IMR-90 (cell line): Measurements from ENCODE around the gene DENND10. TPM values are rescaled to one million over a fixed set of nuclear protein-coding genes. Genes with fewer than 3 reads are reported as not detected.

Source experiments
- ATAC-seq: fragments of 200-7000 bp; cut with Tn5 transposase; 2 replicates; pipeline ENCODE4 v1.9.1; 2020; ENCODE audit warnings: low read depth, mild to moderate bottlenecking, moderate library complexity
- BruUV-seq: library from RNA; stranded (reverse); fragments of 400-500 nt; replicated peaks from 2 replicates; lab custom pipeline; 2021; lab: Mats Ljungman, UMichigan
- CTCF ChIA-PET: fragments of 300-600 bp; formaldehyde crosslinking; extraction: SDS; loops from one replicate; lab custom pipeline; 2021; ENCODE audit warnings: antibody characterized with exemption; lab: Yijun Ruan, JAX
- POLR2A ChIA-PET: fragments of 300-600 bp; sonication (Branson Sonifier 250); formaldehyde crosslinking; loops from one replicate; lab custom pipeline; 2022; ENCODE audit warnings: antibody characterized with exemption; ENCODE audit not compliant: unreplicated experiment; lab: Charles Lee
- DNase-seq: peaks from one replicate; pipeline ENCODE4 v3.0.0; 2013
- H2AFZ ChIP-seq: replicated peaks from 2 replicates; pipeline ENCODE3; 2013; ENCODE audit warnings: low read length, mild to moderate bottlenecking; ENCODE audit not compliant: poor library complexity
- H2AK5ac ChIP-seq: 2 replicates; pipeline ENCODE4 v1.6.1; 2013; ENCODE audit warnings: low read depth, low read length, inconsistent platforms
- H2AK9ac ChIP-seq: replicated peaks from 2 replicates; pipeline ENCODE3; 2013; ENCODE audit warnings: mild to moderate bottlenecking, low read depth, low read length, moderate library complexity; ENCODE audit not compliant: poor library complexity
- H2BK120ac ChIP-seq: 2 replicates; pipeline ENCODE4 v1.6.1; 2013; ENCODE audit warnings: low read depth, low read length, inconsistent platforms
- H2BK15ac ChIP-seq: 3 replicates; pipeline ENCODE4 v1.6.1; 2013; ENCODE audit warnings: low read depth, low read length, inconsistent platforms
- H2BK20ac ChIP-seq: 2 replicates; pipeline ENCODE4 v1.6.1; 2013; ENCODE audit warnings: low read depth, mild to moderate bottlenecking, inconsistent platforms, low read length, moderate library complexity
- H2BK5ac ChIP-seq: 2 replicates; pipeline ENCODE4 v1.6.1; 2013; ENCODE audit warnings: mild to moderate bottlenecking, low read depth, low read length, inconsistent platforms; ENCODE audit not compliant: poor library complexity, severe bottlenecking
- H3K14ac ChIP-seq: replicated peaks from 2 replicates; pipeline ENCODE4 v1.6.1; 2013; ENCODE audit warnings: low read depth, low read length, inconsistent platforms
- H3K18ac ChIP-seq: 2 replicates; pipeline ENCODE4 v1.6.1; 2013; ENCODE audit warnings: low read depth, low read length, control low read depth
- H3K23ac ChIP-seq: 2 replicates; pipeline ENCODE4 v1.6.1; 2013; ENCODE audit warnings: low read depth, low read length, inconsistent platforms
- H3K27ac ChIP-seq: 2 replicates; pipeline ENCODE4 v1.5.1; 2013; ENCODE audit warnings: mild to moderate bottlenecking, control low read depth, low read length; ENCODE audit not compliant: insufficient read depth
- H3K27me3 ChIP-seq: 2 replicates; pipeline ENCODE4 v1.6.1; 2013; ENCODE audit warnings: low read length; ENCODE audit not compliant: control insufficient read depth, insufficient read depth
- H3K36me3 ChIP-seq: 2 replicates; pipeline ENCODE4 v1.6.1; 2013; ENCODE audit warnings: low read length, mixed read lengths; ENCODE audit not compliant: control insufficient read depth, insufficient read depth
- H3K4ac ChIP-seq: 2 replicates; pipeline ENCODE4 v1.6.1; 2013; ENCODE audit warnings: low read depth, low read length, inconsistent platforms
- H3K4me1 ChIP-seq: 2 replicates; pipeline ENCODE4 v1.6.1; 2013; ENCODE audit warnings: low read length, mixed read lengths; ENCODE audit not compliant: control insufficient read depth, insufficient read depth
- H3K4me2 ChIP-seq: 2 replicates; pipeline ENCODE4 v1.6.1; 2013; ENCODE audit warnings: low read depth, mild to moderate bottlenecking, control low read depth, low read length, moderate library complexity
- H3K4me3 ChIP-seq: 2 replicates; pipeline ENCODE4 v1.5.1; 2013; ENCODE audit warnings: low read depth, mild to moderate bottlenecking, control low read depth, low read length, moderate library complexity; ENCODE audit not compliant: insufficient read depth
- H3K56ac ChIP-seq: 2 replicates; pipeline ENCODE4 v1.6.1; 2013; ENCODE audit warnings: low read length, inconsistent platforms; ENCODE audit not compliant: insufficient read depth; ENCODE audit errors: extremely low read depth
- H3K79me1 ChIP-seq, 2 experiments: 2 replicates each; pipeline ENCODE4 v1.6.1; 2013; ENCODE audit warnings: low read length in 2 of 2, inconsistent platforms in 1 of 2, low read depth in 1 of 2
- H3K9ac ChIP-seq: 2 replicates; pipeline ENCODE4 v1.6.1; 2013; ENCODE audit warnings: low read depth, low read length, control low read depth
- H3K9me1 ChIP-seq: 2 replicates; pipeline ENCODE4 v1.6.1; 2013; ENCODE audit warnings: low read length, inconsistent platforms; ENCODE audit not compliant: insufficient read depth
- H3K9me3 ChIP-seq: 2 replicates; pipeline ENCODE4 v1.6.1; 2013; ENCODE audit warnings: low read length; ENCODE audit not compliant: control insufficient read depth, insufficient read depth
- H4K20me1 ChIP-seq: 2 replicates; pipeline ENCODE4 v1.6.1; 2013; ENCODE audit warnings: low read length, inconsistent platforms; ENCODE audit not compliant: insufficient read depth
- H4K5ac ChIP-seq: 2 replicates; pipeline ENCODE4 v1.6.1; 2013; ENCODE audit warnings: mild to moderate bottlenecking, low read depth, low read length, control low read depth
- H4K8ac ChIP-seq, 2 experiments: 2 replicates each; pipeline ENCODE4 v1.6.1; 2013; ENCODE audit warnings: low read depth in 2 of 2, low read length in 2 of 2, control low read depth in 1 of 2, inconsistent platforms in 1 of 2
- H4K91ac ChIP-seq: 2 replicates; pipeline ENCODE4 v1.6.1; 2013; ENCODE audit warnings: low read depth, low read length, inconsistent platforms; ENCODE audit not compliant: insufficient read depth
- CEBPB ChIP-seq: IDR thresholded peaks from 2 replicates; pipeline ENCODE4 v1.6.1; 2012; ENCODE audit warnings: low read depth, low read length, improper control_type of control experiment
- CHD1 ChIP-seq: IDR thresholded peaks from 2 replicates; pipeline ENCODE4 v1.6.1; 2012; ENCODE audit warnings: low read depth, low read length, improper control_type of control experiment
- FOS ChIP-seq: fragments of 150-350 bp; IDR thresholded peaks from 2 replicates; pipeline ENCODE4 v1.6.1; 2016; ENCODE audit warnings: low read depth, low read length
- MAFK ChIP-seq: IDR thresholded peaks from 2 replicates; pipeline ENCODE4 v1.6.1; 2012; ENCODE audit warnings: low read depth, low read length, improper control_type of control experiment
- MAZ ChIP-seq: IDR thresholded peaks from 2 replicates; pipeline ENCODE4 v1.6.1; 2012; ENCODE audit warnings: low read depth, mild to moderate bottlenecking, low read length, improper control_type of control experiment, moderate library complexity, borderline replicate concordance
- MXI1 ChIP-seq: IDR thresholded peaks from 2 replicates; pipeline ENCODE4 v1.6.1; 2012; ENCODE audit warnings: low read depth, mild to moderate bottlenecking, low read length, moderate library complexity, borderline replicate concordance
- NFE2L2 ChIP-seq: fragments of 150-350 bp; IDR thresholded peaks from 2 replicates; pipeline ENCODE4 v1.6.1; 2016; ENCODE audit warnings: low read depth, mild to moderate bottlenecking, low read length
- POLR2A ChIP-seq: IDR thresholded peaks from 2 replicates; pipeline ENCODE4 v1.6.1; 2012; ENCODE audit warnings: mild to moderate bottlenecking, low read depth, low read length
- RAD21 ChIP-seq: IDR thresholded peaks from 2 replicates; pipeline ENCODE4 v1.6.1; 2012; ENCODE audit warnings: low read length, improper control_type of control experiment
- RFX5 ChIP-seq: IDR thresholded peaks from 2 replicates; pipeline ENCODE4 v1.8.0; 2012; ENCODE audit warnings: low read depth, mild to moderate bottlenecking, low read length, moderate library complexity
- SMC3 ChIP-seq: fragments of 150-350 bp; IDR thresholded peaks from 2 replicates; pipeline ENCODE4 v1.6.1; 2016; ENCODE audit warnings: low read depth, mild to moderate bottlenecking, antibody characterized with exemption, low read length, moderate library complexity
- WGBS, 2 experiments: methylation state at CpG; one replicate each; pipeline versions ENCODE4 v1.1.5 to v1.1.7; 2013; ENCODE audit warnings: missing lambda C conversion rate in 2 of 2; ENCODE audit not compliant: insufficient read length in 1 of 2; ENCODE audit errors: extremely low coverage in 2 of 2; 5-methylcytosine and 5-hydroxymethylcytosine counted together
- dilution Hi-C: fragments of 300-500 bp; cut with HindIII; formaldehyde crosslinking; loops from one replicate; pipeline ENCODE4 v1.14.3; 2018; ENCODE audit warnings: low sequenced_read_pairs; ENCODE audit not compliant: unreplicated experiment
- in situ Hi-C: fragments of 300-500 bp; cut with MboI; formaldehyde crosslinking; loops from 3 replicates; pipeline ENCODE4 v1.14.3; 2019; ENCODE audit warnings: low sequenced_read_pairs, inconsistent platforms, mixed read lengths
- intact Hi-C: fragments of 100-400 bp; cut with micrococcal nuclease; formaldehyde crosslinking; loops from 2 replicates; pipeline ENCODE4 v1.10.0; 2022
- polyA plus RNA-seq, 3 experiments: library from polyadenylated mRNA; depleted of rRNA; stranded (reverse); fragments of >200 nt; gene quantifications; 2 replicates each; pipeline ENCODE4 v1.2.3, GENCODE V29; 2012; ENCODE audit warnings: low replicate concordance in 1 of 3
- total RNA-seq: library from RNA; depleted of rRNA; stranded (reverse); fragments of >200 nt; gene quantifications from 2 replicates; pipeline ENCODE4 v1.2.3, GENCODE V29; 2012
- TF ChIP-seq, protein P1 (sequence below): conservative IDR thresholded peaks from 2 replicates; pipeline ENCODE4 v1.5.1; 2012; ENCODE audit warnings: mild to moderate bottlenecking, low read depth, low read length, improper control_type of control experiment
- TF ChIP-seq, protein P2 (sequence below): fragments of 150-350 bp; IDR thresholded peaks from 2 replicates; pipeline ENCODE4 v1.6.1; 2017; ENCODE audit warnings: mild to moderate bottlenecking, antibody characterized with exemption, low read length, low read depth

DENND10 gene
- total and polyA plus RNA-seq, 2 of the 4 experiments (the other 2 are of a cell fraction), result 50.9 to 81.4 TPM

GRCh38 chr10:119090968-119091367, 12.9 kb upstream of the DENND10 start (continued):
- TF ChIP-seq FOS (no peak), NFE2L2 (no peak), RAD21 (no peak), MAFK (no peak)

GRCh38 chr10:119095640-119096039, 8.3 kb upstream of the DENND10 start:
- no peak overlapping the region for H2BK20ac ChIP-seq
- no peak overlapping the region for H3K4ac ChIP-seq
- no peaks in the 10 kb centered on the region for H3K27me3 ChIP-seq
- intact Hi-C loops, result no loop called here
- DNase-seq (no peak), ATAC-seq (no peak)
- no peak overlapping the region for H3K18ac ChIP-seq
- H3K9me1 ChIP-seq, result no peaks in the 10 kb centered on the region
- no peak overlapping the region for H3K4me3 ChIP-seq
- no peak overlapping the region for H4K8ac ChIP-seq
- H2BK15ac ChIP-seq, result no peak overlapping the region
- in situ Hi-C loops, result no loop called here
- H4K5ac ChIP-seq, result no peak overlapping the region
- no peak overlapping the region for H2AFZ ChIP-seq
- H2BK5ac ChIP-seq, result no peak overlapping the region
- dilution Hi-C loops, result no loop called here
- H3K9ac ChIP-seq, result no peak overlapping the region
- H2AK9ac ChIP-seq, result no peak overlapping the region
- no peak overlapping the region for H3K14ac ChIP-seq
- peaks cover 4% of the 10 kb centered on the region for H3K4me1 ChIP-seq
- H3K36me3 ChIP-seq, result no peaks in the 10 kb centered on the region
- no peak overlapping the region for H4K91ac ChIP-seq
- no peaks in the 10 kb centered on the region for H4K20me1 ChIP-seq
- no peaks in the 10 kb centered on the region for H3K79me1 ChIP-seq
- H2AK5ac ChIP-seq, result no peak overlapping the region
- no TSS peak for BruUV-seq
- no peak overlapping the region for H3K4me2 ChIP-seq
- H3K23ac ChIP-seq, result no peak overlapping the region
- no peak overlapping the region for H3K56ac ChIP-seq
- CTCF ChIA-PET, result no interaction called here
- no peaks in the 10 kb centered on the region for H3K9me3 ChIP-seq
- POLR2A ChIA-PET, result no interaction called here
- TF ChIP-seq CHD1, result no peak
- TF ChIP-seq MAFK, result no peak
- no peak for TF ChIP-seq CEBPB
- TF ChIP-seq, protein P1, sequence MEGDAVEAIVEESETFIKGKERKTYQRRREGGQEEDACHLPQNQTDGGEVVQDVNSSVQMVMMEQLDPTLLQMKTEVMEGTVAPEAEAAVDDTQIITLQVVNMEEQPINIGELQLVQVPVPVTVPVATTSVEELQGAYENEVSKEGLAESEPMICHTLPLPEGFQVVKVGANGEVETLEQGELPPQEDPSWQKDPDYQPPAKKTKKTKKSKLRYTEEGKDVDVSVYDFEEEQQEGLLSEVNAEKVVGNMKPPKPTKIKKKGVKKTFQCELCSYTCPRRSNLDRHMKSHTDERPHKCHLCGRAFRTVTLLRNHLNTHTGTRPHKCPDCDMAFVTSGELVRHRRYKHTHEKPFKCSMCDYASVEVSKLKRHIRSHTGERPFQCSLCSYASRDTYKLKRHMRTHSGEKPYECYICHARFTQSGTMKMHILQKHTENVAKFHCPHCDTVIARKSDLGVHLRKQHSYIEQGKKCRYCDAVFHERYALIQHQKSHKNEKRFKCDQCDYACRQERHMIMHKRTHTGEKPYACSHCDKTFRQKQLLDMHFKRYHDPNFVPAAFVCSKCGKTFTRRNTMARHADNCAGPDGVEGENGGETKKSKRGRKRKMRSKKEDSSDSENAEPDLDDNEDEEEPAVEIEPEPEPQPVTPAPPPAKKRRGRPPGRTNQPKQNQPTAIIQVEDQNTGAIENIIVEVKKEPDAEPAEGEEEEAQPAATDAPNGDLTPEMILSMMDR, result no peak
- no peak for TF ChIP-seq MXI1
- TF ChIP-seq MAZ, result no peak
- no peak for TF ChIP-seq POLR2A
- no peak for TF ChIP-seq SMC3
- TF ChIP-seq FOS, result no peak
- no peak for TF ChIP-seq RFX5
- TF ChIP-seq, protein P2, sequence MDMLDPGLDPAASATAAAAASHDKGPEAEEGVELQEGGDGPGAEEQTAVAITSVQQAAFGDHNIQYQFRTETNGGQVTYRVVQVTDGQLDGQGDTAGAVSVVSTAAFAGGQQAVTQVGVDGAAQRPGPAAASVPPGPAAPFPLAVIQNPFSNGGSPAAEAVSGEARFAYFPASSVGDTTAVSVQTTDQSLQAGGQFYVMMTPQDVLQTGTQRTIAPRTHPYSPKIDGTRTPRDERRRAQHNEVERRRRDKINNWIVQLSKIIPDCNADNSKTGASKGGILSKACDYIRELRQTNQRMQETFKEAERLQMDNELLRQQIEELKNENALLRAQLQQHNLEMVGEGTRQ, result no peak
- TF ChIP-seq RAD21, result no peak
- no peak for TF ChIP-seq NFE2L2
- H3K27ac ChIP-seq, result no peak overlapping the region
- H2BK120ac ChIP-seq, result no peak overlapping the region
- WGBS, 2 experiments, result no CpG with 5 or more reads among the region's 4 CpGs
